ENCODE data around the gene MYO3A.

GRCh38 chr10:25899304-25899703 is 34.7 kb upstream of the MYO3A start:
- TF ChIP-seq CTCF (IDR thresholded peaks at IDR 0.05 in 2 of 3, conservative IDR thresholded peaks at IDR 0.05 in 1 of 3; ENCODE audit: borderline replicate concordance in 1 of 3, insufficient read depth in 1 of 3, low read depth in 2 of 3, low read length in 2 of 3) (no peak), POLR2A (IDR thresholded peaks at IDR 0.05; ENCODE audit: borderline replicate concordance, extremely low read depth, insufficient read depth, insufficient read length) (no peak), ATF3 (IDR thresholded peaks at IDR 0.05) (no peak), EZH2phosphoT487 (IDR thresholded peaks at IDR 0.05; ENCODE audit: borderline replicate concordance) (no peak), REST (IDR thresholded peaks at IDR 0.05; ENCODE audit: low read depth) (no peak), RAD21 (IDR thresholded peaks at IDR 0.05; ENCODE audit: low read depth) (no peak)
- TF ChIP-seq, protein P1, sequence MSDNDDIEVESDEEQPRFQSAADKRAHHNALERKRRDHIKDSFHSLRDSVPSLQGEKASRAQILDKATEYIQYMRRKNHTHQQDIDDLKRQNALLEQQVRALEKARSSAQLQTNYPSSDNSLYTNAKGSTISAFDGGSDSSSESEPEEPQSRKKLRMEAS (IDR thresholded peaks at IDR 0.05), result no peak

All from HCT116 (cell line).